GM18517 (cell line): ENCODE measurements around the gene MEGF10.

Experiments
- ATAC-seq: cut with Tn5 transposase; IDR thresholded peaks from one replicate; pipeline ENCODE4 v1.9.1; 2021; ENCODE audit warnings: mild to moderate bottlenecking, moderate library complexity; ENCODE audit not compliant: unreplicated experiment

MEGF10 gene

DNA sequence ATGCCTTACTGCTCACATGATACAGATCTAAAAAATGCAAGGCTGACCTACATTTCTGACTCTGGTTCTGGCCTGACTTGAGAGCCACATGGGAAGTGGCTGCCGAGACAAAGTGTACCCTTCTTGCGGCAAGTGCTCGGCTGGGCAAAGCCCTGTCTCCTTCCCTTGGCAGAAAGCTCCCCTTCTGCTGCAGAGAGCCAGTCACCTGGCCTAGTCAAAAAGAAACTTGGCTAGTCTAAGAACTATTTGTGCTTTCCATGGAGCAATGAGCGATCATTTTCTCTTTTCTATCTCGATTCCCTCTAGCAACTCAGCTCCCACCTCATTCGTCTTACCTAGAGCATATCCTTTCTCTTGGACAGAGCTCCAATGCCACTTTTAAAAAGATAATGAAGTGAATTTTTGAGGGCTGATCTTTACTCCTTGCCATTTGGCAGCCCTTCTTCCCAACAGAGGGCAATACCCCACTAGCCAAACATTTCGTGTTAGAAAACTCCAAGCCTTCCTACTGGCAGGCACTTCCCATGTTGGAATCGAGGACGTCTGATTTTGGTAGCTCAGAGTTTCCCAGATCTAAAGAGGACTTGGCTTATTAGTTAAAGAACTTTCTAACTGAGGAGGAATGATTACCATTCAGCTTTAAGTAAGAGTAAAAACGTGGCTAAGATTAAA is 118.8 kb downstream of the MEGF10 start:
- no peak for ATAC-seq

GRCh38 chr5:127409921-127410675 is 119.5 kb downstream of the MEGF10 start:
- peak; percentile 47 for ATAC-seq

GRCh38 chr5:127410959-127411358 is 120.4 kb downstream of the MEGF10 start:
- peak; percentile 78 for ATAC-seq

DNA sequence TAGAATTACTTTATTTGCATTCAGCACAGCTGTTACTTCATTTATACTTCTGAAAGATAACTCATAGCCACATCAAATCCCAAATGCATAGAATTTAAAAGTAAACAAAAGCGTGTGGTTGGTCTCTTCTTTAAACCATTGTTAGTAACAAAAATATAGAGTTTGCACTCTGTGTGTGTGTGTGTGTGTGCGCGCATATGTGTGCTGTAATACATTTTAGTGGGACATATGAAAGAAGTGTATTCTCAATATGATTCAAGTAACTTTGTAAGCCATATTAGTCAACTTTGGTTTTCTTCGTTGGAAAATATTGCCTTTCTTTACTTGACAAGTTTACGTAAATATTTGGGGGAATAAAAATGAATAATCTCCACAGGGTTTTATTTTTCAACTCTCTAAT is 120.8 kb downstream of the MEGF10 start:
- ATAC-seq: no peak

DNA sequence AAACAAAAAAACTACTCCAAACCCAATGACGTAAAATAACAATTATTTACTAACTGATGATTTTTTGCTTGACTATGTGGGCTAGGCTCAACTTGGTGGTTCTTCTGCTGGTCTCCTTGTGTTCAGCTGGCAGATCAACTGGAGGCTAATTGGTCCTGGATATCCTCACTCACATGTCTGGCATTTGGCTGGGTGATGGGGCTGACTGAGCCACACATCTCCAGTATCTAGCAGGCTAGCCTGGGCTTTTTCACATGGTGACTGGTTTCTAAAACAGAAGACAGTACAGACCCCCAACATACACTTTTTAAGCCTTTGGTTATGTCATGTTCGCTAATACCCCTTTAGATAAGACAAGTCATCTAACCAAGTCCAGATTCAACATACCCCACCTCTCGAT is 122.1 kb downstream of the MEGF10 start:
- no peak for ATAC-seq

DNA sequence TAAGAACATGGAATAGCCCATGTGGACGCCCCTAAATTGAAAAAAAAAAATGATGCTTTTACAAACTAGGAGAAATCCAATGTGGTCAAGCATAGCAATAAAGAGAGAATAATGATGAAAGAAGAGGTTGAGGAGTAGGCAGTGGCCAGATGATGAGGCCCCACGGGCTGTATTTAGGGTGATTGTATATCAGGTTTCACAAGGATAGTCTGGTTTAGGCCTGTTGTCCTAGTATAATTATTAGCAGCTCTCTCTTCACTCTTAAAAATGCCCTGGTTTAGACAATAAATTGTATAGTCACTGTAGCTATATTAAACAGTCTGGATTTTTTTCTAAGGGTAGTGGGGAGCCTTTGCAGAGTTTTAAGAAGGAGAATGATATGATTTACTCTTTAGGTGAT is 124.4 kb downstream of the MEGF10 start:
- no peak for ATAC-seq

- no peak for ATAC-seq
Measured at GRCh38 chr5:127416906-127417305, 126.3 kb downstream of the MEGF10 start.

DNA sequence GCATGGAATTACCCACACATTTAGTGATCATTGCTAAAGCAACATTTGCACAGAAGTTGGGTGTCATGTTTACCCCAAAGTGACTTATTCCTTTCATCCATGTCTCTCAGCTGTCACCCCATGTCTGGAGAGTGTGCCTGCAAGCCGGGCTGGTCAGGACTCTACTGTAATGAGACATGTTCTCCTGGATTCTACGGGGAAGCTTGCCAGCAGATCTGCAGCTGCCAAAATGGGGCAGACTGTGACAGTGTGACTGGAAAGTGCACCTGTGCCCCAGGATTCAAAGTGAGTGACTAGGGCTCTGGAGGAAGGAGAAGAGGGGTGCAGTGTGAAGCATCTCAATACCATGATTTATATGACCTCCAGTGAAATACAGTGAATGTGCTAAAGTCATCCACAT is 126.9 kb downstream of the MEGF10 start:
- no peak for ATAC-seq

DNA sequence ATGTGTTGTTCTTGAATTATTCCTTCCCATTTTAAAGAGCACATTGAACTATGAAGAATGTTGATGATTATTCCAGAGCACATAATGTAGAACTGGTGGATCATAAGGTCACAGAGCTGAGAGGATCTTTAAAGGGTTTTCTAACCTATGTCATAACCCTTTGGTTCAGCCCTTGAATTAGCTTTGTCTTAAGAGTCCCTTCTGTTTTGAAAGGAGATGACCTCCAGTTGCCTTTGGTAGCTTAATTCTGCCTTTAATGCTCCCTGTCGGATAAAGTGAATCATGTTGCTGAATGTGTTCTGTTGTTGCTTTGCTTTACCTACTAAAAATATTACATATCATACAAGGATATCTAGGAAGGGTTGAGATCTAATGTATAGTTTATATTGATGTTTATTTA is 127.8 kb downstream of the MEGF10 start:
- ATAC-seq: no peak

DNA sequence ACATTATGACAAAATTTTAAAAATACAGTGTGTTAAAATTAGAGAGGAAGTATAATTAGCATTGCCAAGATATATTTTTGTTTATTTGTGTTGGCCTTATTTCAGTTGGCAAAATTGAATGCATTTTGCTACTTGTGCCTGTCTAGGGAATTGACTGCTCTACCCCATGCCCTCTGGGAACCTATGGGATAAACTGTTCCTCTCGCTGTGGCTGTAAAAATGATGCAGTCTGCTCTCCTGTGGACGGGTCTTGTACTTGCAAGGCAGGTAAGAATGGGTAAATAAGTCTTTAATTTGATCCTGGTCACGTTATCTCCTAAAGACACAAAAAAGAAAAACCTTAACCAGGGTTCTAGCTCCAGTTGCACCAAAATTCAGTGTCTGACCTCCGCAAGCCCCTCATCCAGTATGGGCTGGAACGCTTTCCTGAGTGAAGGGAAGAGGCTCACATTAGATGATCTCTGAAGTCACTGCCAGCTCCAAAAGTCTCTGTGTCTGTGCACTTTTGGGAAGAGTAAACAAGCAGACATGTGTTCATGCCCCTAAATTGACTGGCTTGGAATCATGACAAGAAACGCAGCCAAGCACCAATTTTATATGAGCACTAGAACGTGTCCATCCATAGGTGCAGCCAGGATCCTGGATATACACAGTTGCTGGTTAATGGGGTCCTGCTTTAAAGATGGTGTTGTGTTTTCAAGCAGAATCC is 128.5 kb downstream of the MEGF10 start:
- ATAC-seq: no peak

DNA sequence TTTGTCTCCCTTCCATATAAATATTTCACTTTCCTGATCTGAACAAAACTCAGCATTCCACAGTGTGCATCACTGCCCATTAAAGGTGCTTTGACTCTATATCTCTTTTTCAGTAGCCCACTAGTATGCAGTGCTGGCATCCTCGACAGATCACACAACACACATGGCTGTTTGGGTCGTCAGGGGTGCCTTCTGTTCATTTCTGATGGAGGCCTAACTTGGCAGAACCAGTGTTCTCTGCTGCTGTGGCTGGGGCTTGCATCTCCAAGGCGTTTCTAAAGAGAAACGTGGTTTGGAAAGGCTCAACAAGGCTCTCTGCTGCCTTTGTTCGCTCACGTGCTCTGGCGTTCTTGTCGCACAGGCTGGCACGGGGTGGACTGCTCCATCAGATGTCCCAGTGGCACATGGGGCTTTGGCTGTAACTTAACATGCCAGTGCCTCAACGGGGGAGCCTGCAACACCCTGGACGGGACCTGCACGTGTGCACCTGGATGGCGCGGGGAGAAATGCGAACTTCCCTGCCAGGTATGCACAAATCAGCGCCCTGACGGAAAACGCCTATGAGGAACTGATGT is 129.2 kb downstream of the MEGF10 start:
- ATAC-seq: no peak

- ATAC-seq: no peak
Measured at GRCh38 chr5:127420758-127421157, 130.2 kb downstream of the MEGF10 start.

GRCh38 chr5:127421471-127421870 is 130.9 kb downstream of the MEGF10 start:
- ATAC-seq: no peak

DNA sequence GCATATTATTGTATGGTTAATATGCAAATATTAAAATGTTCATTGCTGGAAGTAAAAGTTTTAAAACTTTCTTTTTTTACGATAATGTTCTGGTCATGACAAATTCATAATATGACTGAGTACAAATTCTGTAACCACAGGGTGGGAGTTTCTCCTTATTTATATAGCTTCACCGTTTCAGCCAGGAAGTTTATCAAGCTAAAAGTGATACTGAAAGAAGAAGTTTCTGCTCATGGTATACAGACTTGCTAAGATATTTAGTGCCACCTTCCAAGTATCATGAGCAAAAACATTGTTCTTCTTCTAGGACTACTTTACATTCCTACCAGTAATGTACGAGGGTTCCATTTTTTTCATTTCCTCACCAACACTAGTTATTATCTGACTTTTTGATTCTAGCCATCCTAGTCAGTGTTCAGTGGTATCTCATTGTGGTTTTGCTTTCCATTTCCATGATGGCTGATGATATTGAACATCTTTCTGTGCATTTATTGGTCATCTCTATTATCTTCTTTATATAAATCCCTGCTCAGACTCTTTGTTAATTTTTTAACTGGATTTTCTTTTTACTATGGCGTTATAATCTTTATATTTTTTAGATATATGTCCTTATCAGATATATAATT is 132.7 kb downstream of the MEGF10 start:
- ATAC-seq: peak; percentile 76

- ATAC-seq: no peak
Measured at GRCh38 chr5:127425037-127425436, 134.4 kb downstream of the MEGF10 start.

DNA sequence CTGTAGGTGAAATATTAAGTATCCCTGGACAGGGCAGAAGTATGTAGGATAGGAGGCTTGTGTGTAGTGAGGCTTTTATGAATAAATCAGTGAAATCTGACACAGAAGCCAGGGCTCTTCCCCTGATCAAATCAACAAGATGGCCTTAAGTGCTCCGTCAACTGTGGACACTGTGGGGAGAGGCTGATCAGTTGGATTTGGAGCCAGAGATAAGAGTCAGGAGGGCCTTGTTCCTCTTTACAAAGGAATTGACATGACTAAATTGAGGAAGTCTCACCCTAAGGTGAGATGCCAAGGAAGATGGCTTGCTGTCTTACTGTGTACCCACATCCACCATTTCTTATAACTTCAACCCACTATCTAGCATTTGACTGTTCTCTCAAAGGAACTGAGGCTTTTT is 135.3 kb downstream of the MEGF10 start:
- no peak for ATAC-seq

DNA sequence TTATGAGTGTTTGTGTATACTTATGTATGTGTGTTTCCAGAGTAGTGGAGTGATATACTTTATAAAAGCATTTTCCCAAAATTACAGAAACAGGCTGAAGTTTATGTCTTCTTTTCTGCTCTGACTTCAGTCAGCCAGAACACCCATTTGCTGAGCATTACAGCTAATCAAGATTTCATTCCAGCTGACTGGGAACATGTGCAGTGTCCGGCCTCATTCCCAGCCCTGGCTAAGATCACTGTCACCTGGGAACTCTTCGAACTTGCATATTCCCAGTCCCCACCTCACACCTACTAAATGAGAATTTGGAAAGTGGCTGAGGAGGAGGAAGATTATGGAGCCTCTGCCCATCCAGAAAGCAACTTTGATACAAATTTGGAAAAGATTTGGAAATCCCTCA is 136.1 kb downstream of the MEGF10 start:
- no peak for ATAC-seq

- ATAC-seq: no peak
Measured at GRCh38 chr5:127428276-127428675, 137.7 kb downstream of the MEGF10 start.

DNA sequence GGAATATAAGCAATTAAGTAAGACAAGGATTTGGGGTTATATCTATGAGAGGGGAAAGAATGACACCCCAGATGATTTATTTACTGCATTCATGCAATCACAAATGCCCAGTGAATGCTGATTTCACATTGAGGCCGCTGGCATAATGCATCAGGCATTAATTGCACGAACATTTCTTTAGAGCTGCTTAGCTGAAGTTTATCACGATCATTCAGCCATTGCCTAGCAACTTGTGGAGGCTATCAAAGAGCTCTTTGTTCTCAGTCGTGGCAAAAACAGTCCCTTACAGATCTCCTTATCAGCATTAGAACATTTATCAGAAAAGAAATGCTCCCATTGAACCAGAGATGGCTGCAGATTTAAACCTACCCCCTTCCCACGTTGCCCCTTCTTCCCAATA is 138.2 kb downstream of the MEGF10 start:
- no peak for ATAC-seq

DNA sequence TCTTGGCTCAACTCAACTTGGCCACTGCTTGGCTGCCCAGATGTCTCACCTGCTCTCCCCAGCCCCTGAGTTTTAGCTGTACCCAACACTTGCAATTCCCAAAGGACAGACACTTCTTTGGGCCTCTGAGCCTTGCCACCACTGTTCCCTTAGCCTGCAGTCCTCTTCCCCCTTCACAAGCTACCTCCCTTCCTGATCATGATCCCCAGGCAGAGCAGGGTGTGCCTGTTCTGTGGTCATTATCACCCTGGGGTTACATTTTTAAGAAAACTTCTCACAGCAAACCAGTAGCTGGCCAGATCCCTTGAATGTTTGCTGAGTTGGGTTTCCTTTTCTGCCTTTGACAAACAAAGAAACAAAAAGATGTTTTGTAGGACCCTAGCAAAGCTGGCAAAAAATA is 139.3 kb downstream of the MEGF10 start:
- ATAC-seq: no peak

DNA sequence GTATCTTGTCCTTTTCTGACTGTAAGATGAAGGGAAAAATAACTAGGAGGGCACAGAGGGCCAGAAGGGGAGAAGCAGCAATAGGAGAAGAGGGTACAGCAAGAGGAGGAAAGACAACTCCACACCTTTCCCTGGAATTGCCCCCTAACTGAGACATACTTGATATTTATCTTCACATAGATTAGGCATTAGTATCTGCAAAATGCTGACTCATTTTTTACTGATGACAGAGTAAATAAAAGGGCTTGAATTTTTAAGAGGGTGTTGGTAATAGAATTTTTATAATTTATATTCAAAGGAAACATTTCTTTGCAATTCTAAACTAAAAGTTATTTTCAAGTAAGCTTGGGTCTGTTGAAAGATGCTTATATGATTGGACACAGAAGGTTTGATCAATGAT is 140.0 kb downstream of the MEGF10 start:
- ATAC-seq: no peak
